ENCODE results near the gene AKAP6.
A peak's percentile ranks its signal among the peaks of the same experiment; 100 is the strongest.

The AKAP6 gene

DNA sequence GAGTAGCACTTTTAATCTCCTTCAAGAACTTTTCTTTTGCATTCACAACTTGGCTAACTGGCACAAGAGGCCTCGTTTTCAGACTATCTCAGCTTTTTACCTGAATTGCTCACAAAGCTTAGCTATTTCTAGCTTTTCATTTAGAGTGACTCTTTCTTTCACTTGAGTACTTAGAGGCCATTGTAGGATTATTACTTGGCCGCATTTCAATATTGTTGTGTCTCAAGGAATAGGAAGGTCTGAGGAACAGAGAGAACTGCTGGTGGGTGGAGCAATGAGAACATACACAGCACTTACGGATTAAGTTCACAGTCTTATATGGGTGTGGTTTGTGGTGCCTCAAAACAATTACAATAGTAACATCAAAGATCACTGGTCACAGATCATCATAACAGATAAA, 384.8 kb downstream of the AKAP6 start:
- DNase-seq: no peak

DNA sequence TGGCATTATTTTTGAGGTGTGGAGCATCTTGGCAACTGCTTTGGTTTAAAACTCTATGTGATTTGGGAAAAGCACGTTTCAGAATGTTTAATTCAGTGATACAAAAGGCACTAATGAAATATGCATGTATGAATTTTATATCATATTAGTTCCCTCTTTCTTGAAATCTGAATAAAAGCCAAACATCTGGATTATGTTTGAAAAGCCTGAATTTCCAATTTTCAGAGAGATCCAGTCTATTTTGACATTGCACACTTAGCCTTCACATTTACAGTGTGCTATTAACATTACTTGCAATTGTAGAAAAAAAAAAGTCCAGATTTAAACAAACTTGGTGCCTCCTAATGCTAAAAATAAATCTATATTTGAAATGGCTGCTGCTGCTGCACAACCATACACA, 390.5 kb downstream of the AKAP6 start:
- DNase-seq: no peak

DNA sequence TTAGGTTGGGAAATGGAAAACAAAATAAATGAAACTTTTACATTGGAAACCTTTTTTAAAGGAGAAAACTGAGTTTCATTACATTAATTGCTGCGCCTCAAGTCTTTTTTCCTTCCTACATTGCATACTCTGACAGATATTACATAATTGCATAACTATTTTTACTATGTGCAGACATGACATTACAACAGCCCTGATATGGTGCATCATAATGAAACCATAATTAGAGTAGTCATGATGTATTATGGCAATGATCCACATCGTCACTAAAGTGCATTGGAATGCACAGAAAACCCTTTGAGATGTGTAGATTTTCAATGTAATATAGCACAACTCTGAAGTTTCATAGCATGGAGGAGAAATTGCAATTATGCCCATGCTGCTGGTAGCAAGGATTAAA, 391.8 kb downstream of the AKAP6 start:
- peak; percentile 58 for DNase-seq

DNA sequence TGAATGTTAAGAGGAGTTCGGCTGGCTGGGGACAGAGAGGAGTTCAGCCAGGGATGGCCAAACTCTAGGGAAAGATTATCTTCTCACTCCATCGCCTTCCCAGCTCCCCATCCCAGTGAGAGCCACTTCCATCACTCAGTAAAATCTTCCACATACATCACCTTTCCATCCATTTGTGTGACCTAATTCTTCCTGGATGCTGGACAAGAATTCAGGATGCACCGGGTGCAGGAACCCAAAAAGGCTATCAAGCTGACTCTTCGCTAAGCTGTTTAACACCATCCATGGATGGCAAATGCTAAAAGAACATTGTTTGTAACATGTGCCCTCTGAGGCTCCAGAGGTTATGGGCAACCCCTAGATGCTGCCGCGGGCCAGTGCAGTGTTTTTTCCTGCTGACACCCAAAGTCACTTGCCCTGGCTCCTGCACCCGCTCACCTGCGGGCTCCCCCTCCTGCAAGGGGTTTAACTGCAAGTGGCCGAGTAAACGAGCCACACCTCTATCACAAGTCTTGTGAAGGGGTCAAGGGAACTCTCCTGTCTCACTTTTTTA, 393.6 kb downstream of the AKAP6 start:
- no peak for DNase-seq

GRCh38 chr14:32724867-32725471, 395.9 kb downstream of the AKAP6 start:
- peak; percentile 89 for DNase-seq

DNA sequence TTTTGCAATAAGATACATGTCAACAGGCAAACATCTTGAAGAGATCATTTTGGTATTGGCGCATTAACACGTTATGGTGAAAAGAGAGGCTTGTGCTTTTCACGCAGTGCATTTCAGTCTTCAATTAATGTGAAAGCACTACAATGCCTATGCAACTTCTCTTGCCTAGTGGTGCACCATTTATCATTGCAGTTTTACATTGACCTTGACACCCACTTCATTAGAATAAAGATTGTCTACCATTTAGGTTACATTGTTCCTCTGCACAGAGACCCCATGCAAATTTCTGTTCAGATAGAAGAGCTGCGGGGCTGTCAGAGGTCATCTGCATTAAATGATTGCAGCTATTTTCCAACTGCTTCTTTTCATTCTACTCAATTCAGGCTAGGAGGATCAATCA, 397.4 kb downstream of the AKAP6 start:
- no peak for DNase-seq

DNA sequence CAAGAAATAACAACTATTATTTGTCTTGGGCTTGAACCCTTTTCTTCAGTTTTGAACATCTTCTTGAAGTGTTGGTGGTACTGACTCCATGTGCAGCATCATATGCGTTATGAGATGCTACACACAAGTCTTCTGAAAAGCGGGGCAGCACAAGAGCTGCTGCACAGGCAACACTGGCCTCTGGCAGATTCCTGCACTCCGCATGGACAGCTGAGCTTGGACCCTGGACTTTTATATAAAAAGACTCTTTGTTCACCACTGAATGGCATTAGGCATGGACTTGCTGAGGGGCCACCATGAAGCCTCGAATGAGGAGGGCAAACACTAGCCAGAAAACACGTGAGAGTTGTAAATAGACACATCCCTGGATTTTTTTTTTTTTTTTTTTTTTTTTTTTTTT, 398.7 kb downstream of the AKAP6 start:
- no peak for DNase-seq

- DNase-seq: no peak
These were observed 399.4 kb downstream of the AKAP6 start for GRCh38 chr14:32728526-32728925.

- DNase-seq: no peak
These were observed 399.9 kb downstream of the AKAP6 start for GRCh38 chr14:32728976-32729375.

- no peak for DNase-seq
These were observed 402.2 kb downstream of the AKAP6 start for GRCh38 chr14:32731249-32731648.

DNA sequence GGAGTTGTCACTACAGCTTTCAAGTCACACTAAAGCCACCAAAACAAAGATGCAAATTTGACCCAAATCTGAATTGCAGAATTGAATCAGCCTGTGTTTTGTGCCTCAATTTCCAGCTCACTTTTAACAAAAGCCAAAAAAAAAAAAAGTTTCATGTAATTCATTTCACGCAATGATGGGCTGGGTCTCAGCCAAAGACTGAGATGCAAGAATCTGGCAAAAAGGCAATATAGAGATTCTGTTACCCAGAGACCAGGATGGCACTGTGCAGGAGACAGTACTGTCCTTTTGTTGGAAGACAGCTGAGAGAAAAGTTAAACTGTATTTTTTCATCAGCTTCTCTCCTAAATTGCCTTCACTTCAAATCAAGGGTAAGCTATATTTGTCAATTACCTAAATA, 403.9 kb downstream of the AKAP6 start:
- no peak for DNase-seq

DNA sequence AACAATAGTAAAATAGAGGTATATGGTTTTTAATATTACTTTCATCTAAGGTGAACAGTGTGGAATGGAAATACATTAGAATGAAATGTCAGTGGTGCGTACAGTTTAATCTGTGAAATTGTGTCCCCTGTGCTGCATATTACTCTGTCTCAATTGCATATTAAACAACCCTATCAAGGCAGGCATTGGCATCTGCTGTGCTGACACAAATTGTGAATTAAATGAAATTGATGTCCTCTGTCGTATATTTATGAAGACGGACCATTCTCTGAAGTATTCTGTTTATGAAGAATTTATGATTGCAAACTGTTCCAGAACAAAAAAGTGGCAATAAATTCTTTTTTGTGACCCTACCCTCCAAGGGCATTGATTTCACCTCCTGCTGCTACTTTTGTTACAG, 405.2 kb downstream of the AKAP6 start:
- DNase-seq: no peak

GRCh38 chr14:32737621-32738020, 408.5 kb downstream of the AKAP6 start:
- no peak for DNase-seq

DNA sequence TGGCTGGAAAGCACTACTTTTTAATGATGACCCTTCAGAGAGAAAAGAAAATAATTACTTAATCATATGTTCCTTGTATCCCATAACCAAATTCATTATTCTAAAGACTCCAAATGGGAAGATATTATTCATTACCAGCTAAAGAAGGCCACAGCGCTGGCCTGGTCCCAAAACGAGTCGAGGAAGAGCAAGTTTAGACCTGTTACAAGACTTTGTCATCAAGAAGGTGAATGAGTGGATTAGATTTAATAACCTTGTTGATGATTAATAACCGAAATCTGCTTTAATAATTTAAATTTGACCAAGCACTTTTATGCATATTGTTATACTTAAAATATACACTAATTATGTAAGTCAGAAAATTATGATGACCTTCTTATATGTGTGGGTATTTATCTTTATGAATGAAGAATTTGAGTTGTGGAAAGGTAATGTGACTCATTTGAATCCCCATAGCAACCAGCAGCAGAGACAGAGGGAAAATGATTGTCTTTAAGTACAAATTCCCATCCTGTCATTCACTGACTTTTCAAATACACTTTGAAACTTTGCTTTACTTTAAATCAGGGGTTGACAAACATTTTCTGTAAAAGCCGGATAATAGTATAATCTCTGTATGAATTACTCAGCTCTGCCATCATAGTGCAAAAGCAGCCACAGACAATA, 409.2 kb downstream of the AKAP6 start:
- no peak for DNase-seq

GRCh38 chr14:32744811-32745445, 415.8 kb downstream of the AKAP6 start:
- DNase-seq: no peak

DNA sequence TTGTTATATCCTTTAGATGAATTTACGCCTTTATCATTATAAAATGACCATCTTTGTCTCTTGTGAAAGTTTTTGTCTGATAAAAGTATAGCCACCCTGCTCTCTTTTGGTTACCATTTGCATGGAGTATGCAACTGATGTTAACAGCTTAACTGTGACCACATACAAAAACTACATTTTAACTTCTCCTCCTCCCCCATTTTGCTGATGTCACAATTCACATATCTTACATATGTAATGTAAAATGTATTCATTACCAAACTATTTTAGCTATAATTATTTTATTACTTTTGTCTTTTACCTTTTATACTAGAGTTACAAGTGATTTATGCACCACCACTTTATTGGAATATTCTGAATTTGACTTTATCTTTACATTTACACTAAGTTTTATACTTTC, 425.1 kb downstream of the AKAP6 start:
- DNase-seq: no peak

DNA sequence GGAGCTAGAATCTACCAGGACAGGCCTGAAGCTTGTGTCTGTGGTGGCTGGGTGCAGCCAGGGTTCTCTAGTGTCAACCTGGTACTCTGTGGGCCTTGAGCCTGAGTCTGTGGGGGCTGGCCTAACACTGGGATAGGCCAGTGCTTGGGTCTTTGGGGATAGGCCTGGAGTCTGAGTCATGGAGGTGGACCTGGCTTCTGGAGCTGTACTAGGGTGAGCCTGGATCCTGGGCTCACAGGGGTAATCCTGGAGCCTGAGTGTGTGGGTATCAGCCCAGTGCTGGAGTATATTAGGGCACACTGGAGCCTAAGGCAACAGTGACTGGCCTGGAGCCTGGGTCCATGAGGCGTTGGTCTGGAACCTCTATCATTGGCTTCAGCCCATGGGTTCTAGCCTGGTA, 427.1 kb downstream of the AKAP6 start:
- no peak for DNase-seq

GRCh38 chr14:32756775-32757174, 427.7 kb downstream of the AKAP6 start:
- DNase-seq: no peak

DNA sequence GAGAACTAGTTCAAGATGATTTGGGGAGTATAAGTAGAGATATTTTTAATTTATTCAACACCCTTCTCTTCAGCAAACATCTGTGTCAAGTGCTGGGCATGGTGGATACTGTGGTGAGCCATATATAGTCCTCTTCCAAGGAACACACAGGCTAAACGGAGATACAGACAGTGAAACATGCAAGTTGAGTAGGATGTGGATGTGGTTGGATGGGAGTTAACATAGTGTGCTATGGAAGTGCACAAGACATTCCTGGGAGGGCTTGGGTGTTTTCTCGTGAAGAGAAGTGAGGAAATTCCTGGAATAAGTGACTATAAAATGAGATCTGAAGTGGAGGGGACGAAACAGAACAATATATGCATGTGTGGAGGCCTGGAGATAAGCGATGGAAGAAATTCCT, 428.5 kb downstream of the AKAP6 start:
- DNase-seq: peak; percentile 57

- peak; percentile 90 for DNase-seq
These were observed 432.4 kb downstream of the AKAP6 start for GRCh38 chr14:32761381-32761968.

DNA sequence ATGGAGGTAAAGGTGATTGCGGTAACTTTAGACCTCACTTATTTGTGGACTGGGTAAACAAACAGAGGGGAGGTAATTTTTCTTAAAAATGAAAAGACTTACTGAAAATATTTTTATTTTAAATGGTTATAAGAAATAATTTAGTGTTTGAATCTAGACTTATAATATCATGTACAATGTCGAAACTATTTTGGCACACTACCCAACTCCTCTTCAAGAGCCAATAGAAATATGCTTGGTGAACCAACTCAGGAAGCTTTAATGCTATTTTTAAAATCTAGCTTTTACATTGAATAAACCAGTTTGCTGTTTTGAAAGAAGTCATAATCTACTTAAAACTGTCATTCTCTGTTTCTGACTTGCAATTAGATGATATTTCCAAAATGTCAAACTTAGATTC, 433.8 kb downstream of the AKAP6 start:
- DNase-seq: peak; percentile 72

DNA sequence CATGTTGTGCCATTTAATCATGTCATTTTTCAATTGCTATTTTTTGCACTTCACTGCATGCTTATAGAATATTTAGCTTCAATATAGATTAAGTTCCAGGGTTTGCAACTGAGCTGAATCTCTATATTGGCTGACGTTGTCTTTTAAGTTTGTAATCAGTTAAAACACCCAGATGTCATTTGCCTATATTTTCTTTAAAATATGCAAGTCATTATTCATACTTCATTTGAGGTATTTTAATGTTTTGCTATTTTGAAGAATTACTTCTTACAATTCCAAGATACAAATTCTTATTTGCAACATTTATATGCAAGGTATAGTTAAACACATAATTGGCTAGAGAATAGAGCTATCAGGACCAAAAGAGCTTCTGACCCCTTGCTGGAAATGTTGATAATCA, 434.6 kb downstream of the AKAP6 start:
- DNase-seq: no peak

GRCh38 chr14:32764131-32764530, 435.0 kb downstream of the AKAP6 start:
- peak; percentile 90 for DNase-seq

- no peak for DNase-seq
These were observed 441.3 kb downstream of the AKAP6 start for GRCh38 chr14:32770422-32770821.

Measured in fibroblast of skin of back (primary cell).